IMR-90 (cell line): ENCODE measurements around the gene B4GALNT2. TPM values are rescaled to one million over a fixed set of nuclear protein-coding genes. Genes with fewer than 3 reads are reported as not detected.

Experiments
- ATAC-seq: fragments of 200-7000 bp; cut with Tn5 transposase; 2 replicates; pipeline ENCODE4 v1.9.1; 2020; ENCODE audit warnings: low read depth, mild to moderate bottlenecking, moderate library complexity
- BruUV-seq: library from RNA; stranded (reverse); fragments of 400-500 nt; replicated peaks from 2 replicates; lab custom pipeline; 2021; lab: Mats Ljungman, UMichigan
- CTCF ChIA-PET: fragments of 300-600 bp; formaldehyde crosslinking; extraction: SDS; loops from one replicate; lab custom pipeline; 2021; ENCODE audit warnings: antibody characterized with exemption; lab: Yijun Ruan, JAX
- POLR2A ChIA-PET: fragments of 300-600 bp; sonication (Branson Sonifier 250); formaldehyde crosslinking; loops from one replicate; lab custom pipeline; 2022; ENCODE audit warnings: antibody characterized with exemption; ENCODE audit not compliant: unreplicated experiment; lab: Charles Lee
- DNase-seq: peaks from one replicate; pipeline ENCODE4 v3.0.0; 2013
- H2AFZ ChIP-seq: replicated peaks from 2 replicates; pipeline ENCODE3; 2013; ENCODE audit warnings: low read length, mild to moderate bottlenecking; ENCODE audit not compliant: poor library complexity
- H2AK5ac ChIP-seq: 2 replicates; pipeline ENCODE4 v1.6.1; 2013; ENCODE audit warnings: low read depth, low read length, inconsistent platforms
- H2AK9ac ChIP-seq: replicated peaks from 2 replicates; pipeline ENCODE3; 2013; ENCODE audit warnings: mild to moderate bottlenecking, low read depth, low read length, moderate library complexity; ENCODE audit not compliant: poor library complexity
- H2BK120ac ChIP-seq: 2 replicates; pipeline ENCODE4 v1.6.1; 2013; ENCODE audit warnings: low read depth, low read length, inconsistent platforms
- H2BK15ac ChIP-seq: 3 replicates; pipeline ENCODE4 v1.6.1; 2013; ENCODE audit warnings: low read depth, low read length, inconsistent platforms
- H2BK20ac ChIP-seq: 2 replicates; pipeline ENCODE4 v1.6.1; 2013; ENCODE audit warnings: low read depth, mild to moderate bottlenecking, inconsistent platforms, low read length, moderate library complexity
- H2BK5ac ChIP-seq: 2 replicates; pipeline ENCODE4 v1.6.1; 2013; ENCODE audit warnings: mild to moderate bottlenecking, low read depth, low read length, inconsistent platforms; ENCODE audit not compliant: poor library complexity, severe bottlenecking
- H3K14ac ChIP-seq: replicated peaks from 2 replicates; pipeline ENCODE4 v1.6.1; 2013; ENCODE audit warnings: low read depth, low read length, inconsistent platforms
- H3K18ac ChIP-seq: 2 replicates; pipeline ENCODE4 v1.6.1; 2013; ENCODE audit warnings: low read depth, low read length, control low read depth
- H3K23ac ChIP-seq: 2 replicates; pipeline ENCODE4 v1.6.1; 2013; ENCODE audit warnings: low read depth, low read length, inconsistent platforms
- H3K27ac ChIP-seq: 2 replicates; pipeline ENCODE4 v1.5.1; 2013; ENCODE audit warnings: mild to moderate bottlenecking, control low read depth, low read length; ENCODE audit not compliant: insufficient read depth
- H3K27me3 ChIP-seq: 2 replicates; pipeline ENCODE4 v1.6.1; 2013; ENCODE audit warnings: low read length; ENCODE audit not compliant: control insufficient read depth, insufficient read depth
- H3K36me3 ChIP-seq: 2 replicates; pipeline ENCODE4 v1.6.1; 2013; ENCODE audit warnings: low read length, mixed read lengths; ENCODE audit not compliant: control insufficient read depth, insufficient read depth
- H3K4ac ChIP-seq: 2 replicates; pipeline ENCODE4 v1.6.1; 2013; ENCODE audit warnings: low read depth, low read length, inconsistent platforms
- H3K4me1 ChIP-seq: 2 replicates; pipeline ENCODE4 v1.6.1; 2013; ENCODE audit warnings: low read length, mixed read lengths; ENCODE audit not compliant: control insufficient read depth, insufficient read depth
- H3K4me2 ChIP-seq: 2 replicates; pipeline ENCODE4 v1.6.1; 2013; ENCODE audit warnings: low read depth, mild to moderate bottlenecking, control low read depth, low read length, moderate library complexity
- H3K4me3 ChIP-seq: 2 replicates; pipeline ENCODE4 v1.5.1; 2013; ENCODE audit warnings: low read depth, mild to moderate bottlenecking, control low read depth, low read length, moderate library complexity; ENCODE audit not compliant: insufficient read depth
- H3K56ac ChIP-seq: 2 replicates; pipeline ENCODE4 v1.6.1; 2013; ENCODE audit warnings: low read length, inconsistent platforms; ENCODE audit not compliant: insufficient read depth; ENCODE audit errors: extremely low read depth
- H3K79me1 ChIP-seq, 2 experiments: 2 replicates each; pipeline ENCODE4 v1.6.1; 2013; ENCODE audit warnings: low read length in 2 of 2, inconsistent platforms in 1 of 2, low read depth in 1 of 2
- H3K9ac ChIP-seq: 2 replicates; pipeline ENCODE4 v1.6.1; 2013; ENCODE audit warnings: low read depth, low read length, control low read depth
- H3K9me1 ChIP-seq: 2 replicates; pipeline ENCODE4 v1.6.1; 2013; ENCODE audit warnings: low read length, inconsistent platforms; ENCODE audit not compliant: insufficient read depth
- H3K9me3 ChIP-seq: 2 replicates; pipeline ENCODE4 v1.6.1; 2013; ENCODE audit warnings: low read length; ENCODE audit not compliant: control insufficient read depth, insufficient read depth
- H4K20me1 ChIP-seq: 2 replicates; pipeline ENCODE4 v1.6.1; 2013; ENCODE audit warnings: low read length, inconsistent platforms; ENCODE audit not compliant: insufficient read depth
- H4K5ac ChIP-seq: 2 replicates; pipeline ENCODE4 v1.6.1; 2013; ENCODE audit warnings: mild to moderate bottlenecking, low read depth, low read length, control low read depth
- H4K8ac ChIP-seq, 2 experiments: 2 replicates each; pipeline ENCODE4 v1.6.1; 2013; ENCODE audit warnings: low read depth in 2 of 2, low read length in 2 of 2, control low read depth in 1 of 2, inconsistent platforms in 1 of 2
- H4K91ac ChIP-seq: 2 replicates; pipeline ENCODE4 v1.6.1; 2013; ENCODE audit warnings: low read depth, low read length, inconsistent platforms; ENCODE audit not compliant: insufficient read depth
- BHLHE40 ChIP-seq: fragments of 150-350 bp; IDR thresholded peaks from 2 replicates; pipeline ENCODE4 v1.6.1; 2016; ENCODE audit warnings: mild to moderate bottlenecking, low read depth, low read length
- CHD1 ChIP-seq: IDR thresholded peaks from 2 replicates; pipeline ENCODE4 v1.6.1; 2012; ENCODE audit warnings: low read depth, low read length, improper control_type of control experiment
- CTCF ChIP-seq: conservative IDR thresholded peaks from 2 replicates; pipeline ENCODE4 v1.5.1; 2012; ENCODE audit warnings: mild to moderate bottlenecking, low read depth, low read length, improper control_type of control experiment
- ELK1 ChIP-seq: fragments of 150-350 bp; IDR thresholded peaks from 2 replicates; pipeline ENCODE4 v1.6.1; 2016; ENCODE audit warnings: low read depth, mild to moderate bottlenecking, low read length, moderate library complexity, borderline replicate concordance
- FOS ChIP-seq: fragments of 150-350 bp; IDR thresholded peaks from 2 replicates; pipeline ENCODE4 v1.6.1; 2016; ENCODE audit warnings: low read depth, low read length
- MAFK ChIP-seq: IDR thresholded peaks from 2 replicates; pipeline ENCODE4 v1.6.1; 2012; ENCODE audit warnings: low read depth, low read length, improper control_type of control experiment
- MXI1 ChIP-seq: IDR thresholded peaks from 2 replicates; pipeline ENCODE4 v1.6.1; 2012; ENCODE audit warnings: low read depth, mild to moderate bottlenecking, low read length, moderate library complexity, borderline replicate concordance
- RAD21 ChIP-seq: IDR thresholded peaks from 2 replicates; pipeline ENCODE4 v1.6.1; 2012; ENCODE audit warnings: low read length, improper control_type of control experiment
- RCOR1 ChIP-seq: IDR thresholded peaks from 2 replicates; pipeline ENCODE4 v1.6.1; 2012; ENCODE audit warnings: mild to moderate bottlenecking, low read length, improper control_type of control experiment; ENCODE audit not compliant: insufficient replicate concordance
- RFX5 ChIP-seq: IDR thresholded peaks from 2 replicates; pipeline ENCODE4 v1.8.0; 2012; ENCODE audit warnings: low read depth, mild to moderate bottlenecking, low read length, moderate library complexity
- SMC3 ChIP-seq: fragments of 150-350 bp; IDR thresholded peaks from 2 replicates; pipeline ENCODE4 v1.6.1; 2016; ENCODE audit warnings: low read depth, mild to moderate bottlenecking, antibody characterized with exemption, low read length, moderate library complexity
- USF2 ChIP-seq: fragments of 150-350 bp; IDR thresholded peaks from 2 replicates; pipeline ENCODE4 v1.6.1; 2017; ENCODE audit warnings: mild to moderate bottlenecking, antibody characterized with exemption, low read length, low read depth
- WGBS, 2 experiments: methylation state at CpG; one replicate each; pipeline versions ENCODE4 v1.1.5 to v1.1.7; 2013; ENCODE audit warnings: missing lambda C conversion rate in 2 of 2; ENCODE audit not compliant: insufficient read length in 1 of 2; ENCODE audit errors: extremely low coverage in 2 of 2; 5-methylcytosine and 5-hydroxymethylcytosine counted together
- dilution Hi-C: fragments of 300-500 bp; cut with HindIII; formaldehyde crosslinking; loops from one replicate; pipeline ENCODE4 v1.14.3; 2018; ENCODE audit warnings: low sequenced_read_pairs; ENCODE audit not compliant: unreplicated experiment
- in situ Hi-C: fragments of 300-500 bp; cut with MboI; formaldehyde crosslinking; loops from 3 replicates; pipeline ENCODE4 v1.14.3; 2019; ENCODE audit warnings: low sequenced_read_pairs, inconsistent platforms, mixed read lengths
- intact Hi-C: fragments of 100-400 bp; cut with micrococcal nuclease; formaldehyde crosslinking; loops from 2 replicates; pipeline ENCODE4 v1.10.0; 2022
- polyA plus RNA-seq, 3 experiments: library from polyadenylated mRNA; depleted of rRNA; stranded (reverse); fragments of >200 nt; gene quantifications; 2 replicates each; pipeline ENCODE4 v1.2.3, GENCODE V29; 2012; ENCODE audit warnings: low replicate concordance in 1 of 3
- total RNA-seq: library from RNA; depleted of rRNA; stranded (reverse); fragments of >200 nt; gene quantifications from 2 replicates; pipeline ENCODE4 v1.2.3, GENCODE V29; 2012

B4GALNT2 gene
- total and polyA plus RNA-seq, 2 of the 4 experiments (the other 2 are of a cell fraction) = not detected

- Histone ChIP-seq H2AFZ (no peak overlapping the region), H3K14ac (no peak overlapping the region), H3K18ac (no peak overlapping the region), H2BK120ac (no peak overlapping the region), H3K4me1 (no peaks in the 10 kb centered on the region), H4K5ac (no peak overlapping the region), H3K4me3 (no peak overlapping the region), H3K9me3 (no peaks in the 10 kb centered on the region; the same call in 1 of the 2 replicates), H4K8ac (no peak overlapping the region), H4K91ac (no peak overlapping the region), H3K4me2 (no peak overlapping the region), H3K9me1 (peaks cover 5% of the 10 kb centered on the region; the same call in 1 of the 2 replicates), H2BK5ac (no peak overlapping the region), H3K4ac (no peak overlapping the region), H3K27ac (no peak overlapping the region), H3K9ac (no peak overlapping the region), H2AK9ac (no peak overlapping the region), H3K79me1 (no peaks in the 10 kb centered on the region), H3K36me3 (no peaks in the 10 kb centered on the region), H2AK5ac (no peak overlapping the region; the same call in 1 of the 2 replicates), H3K23ac (no peak overlapping the region), H4K20me1 (no peaks in the 10 kb centered on the region), H3K56ac (no peak overlapping the region), H2BK15ac (no peak overlapping the region), H3K27me3 (peaks cover 19% of the 10 kb centered on the region), H2BK20ac (no peak overlapping the region)
- no peak for TF ChIP-seq RAD21
- no peak for TF ChIP-seq BHLHE40
- no peak for TF ChIP-seq FOS
- no peak for TF ChIP-seq MXI1
- no peak for TF ChIP-seq USF2
- TF ChIP-seq RFX5 = no peak
- TF ChIP-seq CTCF = no peak
- no peak for TF ChIP-seq RCOR1
- TF ChIP-seq CHD1 = no peak
- no peak for TF ChIP-seq MAFK
- no peak for TF ChIP-seq ELK1
- no peak for TF ChIP-seq SMC3
- dilution Hi-C loops = no loop called here
- intact Hi-C loops = no loop called here
- ATAC-seq (no peak), DNase-seq (no peak)
- POLR2A ChIA-PET = interaction anchor here (0.6 kb wide), 1 partner anchor 13 kb away, joined by 4 read pairs; no protein-coding TSS in a partner anchor
- in situ Hi-C loops = no loop called here
- BruUV-seq = no TSS peak
- WGBS, 2 experiments = no CpG with 5 or more reads among the region's 7 CpGs
- CTCF ChIA-PET = no interaction called here
These were observed 43.5 kb upstream of the B4GALNT2 start for GRCh38 chr17:49089094-49089493.
